IMR-90 (cell line): Measurements from ENCODE around the gene CD44. TPM values are rescaled to one million over a fixed set of nuclear protein-coding genes. Genes with fewer than 3 reads are reported as not detected.

Source experiments
- ATAC-seq: fragments of 200-7000 bp; cut with Tn5 transposase; 2 replicates; pipeline ENCODE4 v1.9.1; 2020; ENCODE audit warnings: low read depth, mild to moderate bottlenecking, moderate library complexity
- BruUV-seq: library from RNA; stranded (reverse); fragments of 400-500 nt; replicated peaks from 2 replicates; lab custom pipeline; 2021; lab: Mats Ljungman, UMichigan
- CTCF ChIA-PET: fragments of 300-600 bp; formaldehyde crosslinking; extraction: SDS; loops from one replicate; lab custom pipeline; 2021; ENCODE audit warnings: antibody characterized with exemption; lab: Yijun Ruan, JAX
- POLR2A ChIA-PET: fragments of 300-600 bp; sonication (Branson Sonifier 250); formaldehyde crosslinking; loops from one replicate; lab custom pipeline; 2022; ENCODE audit warnings: antibody characterized with exemption; ENCODE audit not compliant: unreplicated experiment; lab: Charles Lee
- DNase-seq: peaks from one replicate; pipeline ENCODE4 v3.0.0; 2013
- H2AFZ ChIP-seq: replicated peaks from 2 replicates; pipeline ENCODE3; 2013; ENCODE audit warnings: low read length, mild to moderate bottlenecking; ENCODE audit not compliant: poor library complexity
- H2AK5ac ChIP-seq: 2 replicates; pipeline ENCODE4 v1.6.1; 2013; ENCODE audit warnings: low read depth, low read length, inconsistent platforms
- H2AK9ac ChIP-seq: replicated peaks from 2 replicates; pipeline ENCODE3; 2013; ENCODE audit warnings: mild to moderate bottlenecking, low read depth, low read length, moderate library complexity; ENCODE audit not compliant: poor library complexity
- H2BK120ac ChIP-seq: 2 replicates; pipeline ENCODE4 v1.6.1; 2013; ENCODE audit warnings: low read depth, low read length, inconsistent platforms
- H2BK15ac ChIP-seq: 3 replicates; pipeline ENCODE4 v1.6.1; 2013; ENCODE audit warnings: low read depth, low read length, inconsistent platforms
- H2BK20ac ChIP-seq: 2 replicates; pipeline ENCODE4 v1.6.1; 2013; ENCODE audit warnings: low read depth, mild to moderate bottlenecking, inconsistent platforms, low read length, moderate library complexity
- H2BK5ac ChIP-seq: 2 replicates; pipeline ENCODE4 v1.6.1; 2013; ENCODE audit warnings: mild to moderate bottlenecking, low read depth, low read length, inconsistent platforms; ENCODE audit not compliant: poor library complexity, severe bottlenecking
- H3K14ac ChIP-seq: replicated peaks from 2 replicates; pipeline ENCODE4 v1.6.1; 2013; ENCODE audit warnings: low read depth, low read length, inconsistent platforms
- H3K18ac ChIP-seq: 2 replicates; pipeline ENCODE4 v1.6.1; 2013; ENCODE audit warnings: low read depth, low read length, control low read depth
- H3K23ac ChIP-seq: 2 replicates; pipeline ENCODE4 v1.6.1; 2013; ENCODE audit warnings: low read depth, low read length, inconsistent platforms
- H3K27ac ChIP-seq: 2 replicates; pipeline ENCODE4 v1.5.1; 2013; ENCODE audit warnings: mild to moderate bottlenecking, control low read depth, low read length; ENCODE audit not compliant: insufficient read depth
- H3K27me3 ChIP-seq: 2 replicates; pipeline ENCODE4 v1.6.1; 2013; ENCODE audit warnings: low read length; ENCODE audit not compliant: control insufficient read depth, insufficient read depth
- H3K36me3 ChIP-seq: 2 replicates; pipeline ENCODE4 v1.6.1; 2013; ENCODE audit warnings: low read length, mixed read lengths; ENCODE audit not compliant: control insufficient read depth, insufficient read depth
- H3K4ac ChIP-seq: 2 replicates; pipeline ENCODE4 v1.6.1; 2013; ENCODE audit warnings: low read depth, low read length, inconsistent platforms
- H3K4me1 ChIP-seq: 2 replicates; pipeline ENCODE4 v1.6.1; 2013; ENCODE audit warnings: low read length, mixed read lengths; ENCODE audit not compliant: control insufficient read depth, insufficient read depth
- H3K4me2 ChIP-seq: 2 replicates; pipeline ENCODE4 v1.6.1; 2013; ENCODE audit warnings: low read depth, mild to moderate bottlenecking, control low read depth, low read length, moderate library complexity
- H3K4me3 ChIP-seq: 2 replicates; pipeline ENCODE4 v1.5.1; 2013; ENCODE audit warnings: low read depth, mild to moderate bottlenecking, control low read depth, low read length, moderate library complexity; ENCODE audit not compliant: insufficient read depth
- H3K56ac ChIP-seq: 2 replicates; pipeline ENCODE4 v1.6.1; 2013; ENCODE audit warnings: low read length, inconsistent platforms; ENCODE audit not compliant: insufficient read depth; ENCODE audit errors: extremely low read depth
- H3K79me1 ChIP-seq, 2 experiments: 2 replicates each; pipeline ENCODE4 v1.6.1; 2013; ENCODE audit warnings: low read length in 2 of 2, inconsistent platforms in 1 of 2, low read depth in 1 of 2
- H3K9ac ChIP-seq: 2 replicates; pipeline ENCODE4 v1.6.1; 2013; ENCODE audit warnings: low read depth, low read length, control low read depth
- H3K9me1 ChIP-seq: 2 replicates; pipeline ENCODE4 v1.6.1; 2013; ENCODE audit warnings: low read length, inconsistent platforms; ENCODE audit not compliant: insufficient read depth
- H3K9me3 ChIP-seq: 2 replicates; pipeline ENCODE4 v1.6.1; 2013; ENCODE audit warnings: low read length; ENCODE audit not compliant: control insufficient read depth, insufficient read depth
- H4K20me1 ChIP-seq: 2 replicates; pipeline ENCODE4 v1.6.1; 2013; ENCODE audit warnings: low read length, inconsistent platforms; ENCODE audit not compliant: insufficient read depth
- H4K5ac ChIP-seq: 2 replicates; pipeline ENCODE4 v1.6.1; 2013; ENCODE audit warnings: mild to moderate bottlenecking, low read depth, low read length, control low read depth
- H4K8ac ChIP-seq, 2 experiments: 2 replicates each; pipeline ENCODE4 v1.6.1; 2013; ENCODE audit warnings: low read depth in 2 of 2, low read length in 2 of 2, control low read depth in 1 of 2, inconsistent platforms in 1 of 2
- H4K91ac ChIP-seq: 2 replicates; pipeline ENCODE4 v1.6.1; 2013; ENCODE audit warnings: low read depth, low read length, inconsistent platforms; ENCODE audit not compliant: insufficient read depth
- CHD1 ChIP-seq: IDR thresholded peaks from 2 replicates; pipeline ENCODE4 v1.6.1; 2012; ENCODE audit warnings: low read depth, low read length, improper control_type of control experiment
- ELK1 ChIP-seq: fragments of 150-350 bp; IDR thresholded peaks from 2 replicates; pipeline ENCODE4 v1.6.1; 2016; ENCODE audit warnings: low read depth, mild to moderate bottlenecking, low read length, moderate library complexity, borderline replicate concordance
- FOS ChIP-seq: fragments of 150-350 bp; IDR thresholded peaks from 2 replicates; pipeline ENCODE4 v1.6.1; 2016; ENCODE audit warnings: low read depth, low read length
- MAFK ChIP-seq: IDR thresholded peaks from 2 replicates; pipeline ENCODE4 v1.6.1; 2012; ENCODE audit warnings: low read depth, low read length, improper control_type of control experiment
- NFE2L2 ChIP-seq: fragments of 150-350 bp; IDR thresholded peaks from 2 replicates; pipeline ENCODE4 v1.6.1; 2016; ENCODE audit warnings: low read depth, mild to moderate bottlenecking, low read length
- SMC3 ChIP-seq: fragments of 150-350 bp; IDR thresholded peaks from 2 replicates; pipeline ENCODE4 v1.6.1; 2016; ENCODE audit warnings: low read depth, mild to moderate bottlenecking, antibody characterized with exemption, low read length, moderate library complexity
- WGBS, 2 experiments: methylation state at CpG; one replicate each; pipeline versions ENCODE4 v1.1.5 to v1.1.7; 2013; ENCODE audit warnings: missing lambda C conversion rate in 2 of 2; ENCODE audit not compliant: insufficient read length in 1 of 2; ENCODE audit errors: extremely low coverage in 2 of 2; 5-methylcytosine and 5-hydroxymethylcytosine counted together
- dilution Hi-C: fragments of 300-500 bp; cut with HindIII; formaldehyde crosslinking; loops from one replicate; pipeline ENCODE4 v1.14.3; 2018; ENCODE audit warnings: low sequenced_read_pairs; ENCODE audit not compliant: unreplicated experiment
- in situ Hi-C: fragments of 300-500 bp; cut with MboI; formaldehyde crosslinking; loops from 3 replicates; pipeline ENCODE4 v1.14.3; 2019; ENCODE audit warnings: low sequenced_read_pairs, inconsistent platforms, mixed read lengths
- intact Hi-C: fragments of 100-400 bp; cut with micrococcal nuclease; formaldehyde crosslinking; loops from 2 replicates; pipeline ENCODE4 v1.10.0; 2022
- polyA plus RNA-seq, 3 experiments: library from polyadenylated mRNA; depleted of rRNA; stranded (reverse); fragments of >200 nt; gene quantifications; 2 replicates each; pipeline ENCODE4 v1.2.3, GENCODE V29; 2012; ENCODE audit warnings: low replicate concordance in 1 of 3
- total RNA-seq: library from RNA; depleted of rRNA; stranded (reverse); fragments of >200 nt; gene quantifications from 2 replicates; pipeline ENCODE4 v1.2.3, GENCODE V29; 2012

CD44 gene
- total and polyA plus RNA-seq, 2 of the 4 experiments (the other 2 are of a cell fraction), result 357 to 947 TPM

- TF ChIP-seq SMC3 (no peak), FOS (peak; percentile 94)
These were observed 121.5 kb downstream of the CD44 start (continued) for GRCh38 chr11:35260342-35260985.

GRCh38 chr11:35261197-35261596 lies 122.2 kb downstream of the CD44 start:
- Histone ChIP-seq H4K8ac (no peak overlapping the region), H3K9ac (no peak overlapping the region), H3K9me3 (no peaks in the 10 kb centered on the region), H4K5ac (no peak overlapping the region), H2AK9ac (no peak overlapping the region), H4K91ac (no peak overlapping the region), H3K9me1 (peaks cover 2% of the 10 kb centered on the region; the same call in 1 of the 2 replicates), H2AK5ac (no peak overlapping the region), H2BK120ac (no peak overlapping the region), H2BK20ac (peak overlapping the region; percentile 40; the same call in 1 of the 2 replicates), H3K27me3 (no peaks in the 10 kb centered on the region), H3K56ac (no peak overlapping the region), H3K14ac (no peak overlapping the region), H2BK15ac (0 out of 3 replicates have a peak overlapping the region, but pooled peaks have one; percentile 24), H3K36me3 (no peaks in the 10 kb centered on the region; the same call in 1 of the 2 replicates), H3K4me1 (peaks cover 3% of the 10 kb centered on the region), H2BK5ac (no peak overlapping the region), H4K20me1 (no peaks in the 10 kb centered on the region), H3K4me2 (no peak overlapping the region), H3K4ac (no peak overlapping the region), H3K18ac (peak overlapping the region; percentile 60; the same call in 1 of the 2 replicates), H3K79me1 (no peaks in the 10 kb centered on the region), H3K4me3 (no peak overlapping the region), H3K27ac (no peak overlapping the region), H3K23ac (no peak overlapping the region), H2AFZ (no peak overlapping the region)
- no CpG with 5 or more reads among the region's 1 CpG for WGBS, 2 experiments
- no peak for DNase-seq
- BruUV-seq, result no TSS peak
- no peak for TF ChIP-seq ELK1
- no peak for TF ChIP-seq CHD1
- no peak for TF ChIP-seq FOS
- no peak for TF ChIP-seq MAFK
- TF ChIP-seq NFE2L2, result no peak
- ATAC-seq, result no peak
- intact Hi-C loops, result no loop called here
- dilution Hi-C loops, result no loop called here
- CTCF ChIA-PET, result no interaction called here
- POLR2A ChIA-PET, result no interaction called here
- in situ Hi-C loops, result no loop called here
